ENCODE data around the gene CPE. TPM values are rescaled to one million over a fixed set of nuclear protein-coding genes. Genes with fewer than 3 reads are reported as not detected.

CPE gene
- total and polyA plus RNA-seq, 2 donors (not counting 3 experiments of a cell fraction or from before 2014, with no cell fraction given): 2.7 to 9.2 TPM

DNA sequence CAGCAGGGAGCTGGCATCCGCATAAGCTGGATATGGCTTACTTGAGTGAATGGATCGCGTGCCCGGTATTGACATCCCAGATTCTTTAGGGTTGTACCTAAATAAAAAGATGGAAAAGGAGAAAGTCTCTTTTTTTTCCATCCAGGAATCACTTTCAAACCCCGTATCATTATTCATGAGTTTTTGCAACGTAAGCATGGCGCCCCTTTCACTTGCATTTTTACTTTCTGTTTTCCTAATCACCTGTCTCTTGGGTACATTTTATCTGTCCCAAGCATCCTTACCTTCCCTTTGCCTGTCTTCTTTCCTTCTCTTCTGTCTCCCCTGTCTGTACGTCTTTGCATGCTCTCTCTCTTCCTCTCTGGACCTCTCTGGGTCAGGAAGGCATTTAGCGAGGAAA, 128.6 kb downstream of the CPE start:
- dilution Hi-C loops (cut with MboI; ENCODE audit: extremely low pct_ligation_motif_present, low sequenced_read_pairs) (no loop called here), intact Hi-C loops (cut with micrococcal nuclease) (no loop called here)
- H2AFZ ChIP-seq (ENCODE audit: low read depth, low read length): no peak overlapping the region
- TF ChIP-seq JUN (IDR thresholded peaks at IDR 0.05; ENCODE audit: borderline replicate concordance, insufficient read depth, insufficient read length, low read depth) (no peak), GATA2 (IDR thresholded peaks at IDR 0.05; ENCODE audit: insufficient read depth, insufficient read length, low read depth, low read length) (no peak), MAX (IDR thresholded peaks at IDR 0.05; ENCODE audit: insufficient read depth, insufficient read length) (no peak), POLR2AphosphoS5 (IDR thresholded peaks at IDR 0.05; ENCODE audit: insufficient read depth, low read depth, low read length) (no peak), CTCF (IDR thresholded peaks at IDR 0.05; ENCODE audit: extremely low read depth in 1 of 2, insufficient read depth in 1 of 2, low read depth in 1 of 2, low read length in 2 of 2) (no peak), EZH2 (IDR thresholded peaks at IDR 0.05; ENCODE audit: borderline replicate concordance, low read depth, low read length, severe bottlenecking) (no peak), MYC (IDR thresholded peaks at IDR 0.05; ENCODE audit: low read depth, low read length) (no peak), FOS (IDR thresholded peaks at IDR 0.05; ENCODE audit: borderline replicate concordance, insufficient read depth, low read length) (no peak)
- ChIA-PET CTCF (interaction anchor here (1.8 to 2.4 kb wide), 2 partner anchors 14 kb away, joined by 9 to 13 read pairs; no protein-coding TSS in a partner anchor), POLR2A (no interaction called here)
- no TSS peak for BruUV-seq (replicated peaks)
- H3K4me3 ChIP-seq (replicated peaks in 1 of 3; ENCODE audit: insufficient read depth in 1 of 3, low read depth in 1 of 3, low read length in 3 of 3): no peak overlapping the region
- no peaks in the 10 kb centered on the region for H3K79me2 ChIP-seq (ENCODE audit: control insufficient read depth, insufficient read depth, low read length)
- H3K36me3 ChIP-seq (ENCODE audit: control insufficient read depth in 2 of 2, extremely low read depth in 1 of 2, insufficient read depth in 2 of 2, low read length in 2 of 2): no peaks in the 10 kb centered on the region
- H3K9ac ChIP-seq (replicated peaks; ENCODE audit: extremely low read depth, insufficient read depth, low read length): no peak overlapping the region
- no peak overlapping the region for H3K4me2 ChIP-seq (ENCODE audit: insufficient read depth, low read length)
- H3K27me3 ChIP-seq (ENCODE audit: control insufficient read depth in 2 of 2, insufficient read depth in 2 of 2, low read length in 2 of 2): no peaks in the 10 kb centered on the region
- no peak overlapping the region for H3K27ac ChIP-seq (ENCODE audit: insufficient read depth, low read depth, low read length)
- FAIRE-seq (no peak), DNase-seq (ENCODE audit: low read depth, low spot score) (no peak)
- H3K9me3 ChIP-seq (replicated peaks; ENCODE audit: control insufficient read depth, insufficient read depth, low read length): no peaks in the 10 kb centered on the region
- peaks cover 9% of the 10 kb centered on the region for H3K4me1 ChIP-seq (ENCODE audit: control insufficient read depth, extremely low read depth, insufficient read depth, low read length)
- no peaks in the 10 kb centered on the region for H4K20me1 ChIP-seq (replicated peaks; ENCODE audit: control insufficient read depth, extremely low read depth, insufficient read depth, low read length)
- no peaks in the 10 kb centered on the region for H3K9me1 ChIP-seq (replicated peaks; ENCODE audit: control insufficient read depth, extremely low read depth, insufficient read depth, low read length)

Data from endothelial cell of umbilical vein (primary cell).